ENCODE results near the gene THSD8. TPM values are rescaled to one million over a fixed set of nuclear protein-coding genes. Genes with fewer than 3 reads are reported as not detected.

THSD8 gene
- total and polyA plus RNA-seq, 2 donors (not counting 1 experiment from before 2014, with no cell fraction given) = not detected

- no peak for TF ChIP-seq EZH2 (IDR thresholded peaks at IDR 0.05; ENCODE audit: borderline replicate concordance, insufficient read depth, low read depth, low read length, poor library complexity, severe bottlenecking)
- TF ChIP-seq CTCF (IDR thresholded peaks at IDR 0.05) = no peak
- Histone ChIP-seq H3K27me3 (replicated peaks in 1 of 4; ENCODE audit: control extremely low read depth in 1 of 4, control insufficient read depth in 3 of 4, insufficient read depth in 4 of 4, low read length in 3 of 4) (no peaks in the 10 kb centered on the region), H4K20me1 (ENCODE audit: control insufficient read depth, insufficient read depth, low read length, poor library complexity, severe bottlenecking) (no peaks in the 10 kb centered on the region), H3K79me2 (ENCODE audit: control insufficient read depth, insufficient read depth, low read length) (no peaks in the 10 kb centered on the region), H3K4me3 (ENCODE audit: control extremely low read depth in 1 of 5, extremely low read depth in 1 of 5, insufficient read depth in 1 of 5, low read depth in 2 of 5, low read length in 4 of 5) (no peak overlapping the region), H3K9ac (ENCODE audit: low read length) (no peak overlapping the region), H3K4me1 (ENCODE audit: control insufficient read depth in 2 of 2, insufficient read depth in 2 of 2, low read length in 2 of 2) (peaks cover 6 to 10% of the 10 kb centered on the region in 2 donors), H2AFZ (ENCODE audit: insufficient read depth, low read depth, low read length, poor library complexity, severe bottlenecking) (no peak overlapping the region), H3K36me3 (replicated peaks in 1 of 2; ENCODE audit: control extremely low read depth in 1 of 2, control insufficient read depth in 1 of 2, extremely low read depth in 1 of 2, insufficient read depth in 2 of 2, low read length in 1 of 2) (peaks cover 0 to under 1% of the 10 kb centered on the region in 2 experiments), H3K9me3 (ENCODE audit: control extremely low read depth in 1 of 3, control insufficient read depth in 2 of 3, insufficient read depth in 1 of 3, low read length in 2 of 3) (no peaks in the 10 kb centered on the region), H3K4me2 (replicated peaks; ENCODE audit: low read depth, low read length, poor library complexity, severe bottlenecking) (peak overlapping the region; percentile 44), H3K27ac (ENCODE audit: low read length in 2 of 2) (no peak overlapping the region)
- ChIA-PET POLR2A (interaction anchor here (1.5 kb wide), 1 partner anchor 23 kb away, joined by 9 read pairs; no protein-coding TSS in a partner anchor), CTCF (interaction anchor here (7.2 to 27.9 kb wide), 3 partner anchors 7 to 79 kb away, joined by 64 to 1147 read pairs (median 353); partner anchors contain the start of genes HOOK2, JUNB, PRDX2 and RNASEH2A)
- intact Hi-C loops (cut with micrococcal nuclease) = no loop called here
- DNase-seq = peak; percentile 70
- peak overlapping the region; percentile 55 for H3K4me3 Mint-ChIP-seq
- H3K27me3 Mint-ChIP-seq = no peaks in the 10 kb centered on the region
- peak; percentile 92 for ATAC-seq (ENCODE audit: low read depth)
- 72% methylated on average over 36 of the region's 37 CpGs for WGBS (ENCODE audit: insufficient coverage)
- no peaks in the 10 kb centered on the region for H3K9me3 Mint-ChIP-seq (ENCODE audit: insufficient read depth)
- H3K27ac Mint-ChIP-seq = no peak overlapping the region
- peaks cover 16% of the 10 kb centered on the region for H3K4me1 Mint-ChIP-seq
Observed at GRCh38 chr19:12769689-12770088, 32.2 kb upstream of the THSD8 start.

GRCh38 chr19:12770922-12771321, 30.9 kb upstream of the THSD8 start:
- H3K9ac ChIP-seq (ENCODE audit: low read length) = no peak overlapping the region
- H3K9me3 ChIP-seq (ENCODE audit: control extremely low read depth in 1 of 3, control insufficient read depth in 2 of 3, insufficient read depth in 1 of 3, low read length in 2 of 3) = no peaks in the 10 kb centered on the region
- TF ChIP-seq EZH2 (IDR thresholded peaks at IDR 0.05; ENCODE audit: borderline replicate concordance, insufficient read depth, low read depth, low read length, poor library complexity, severe bottlenecking) (no peak), CTCF (IDR thresholded peaks at IDR 0.05) (no peak)

More at GRCh38 chr19:12770922-12771321, 30.9 kb upstream of the THSD8 start:
- H3K27ac ChIP-seq (ENCODE audit: low read length in 2 of 2) = no peak overlapping the region
- CTCF ChIA-PET = interaction anchor here (0.6 to 27.9 kb wide), 4 partner anchors 11 to 78 kb away, joined by 3 to 1147 read pairs (median 178); partner anchors contain the start of genes JUNB, PRDX2, RNASEH2A and THSD8
- no peaks in the 10 kb centered on the region for H4K20me1 ChIP-seq (ENCODE audit: control insufficient read depth, insufficient read depth, low read length, poor library complexity, severe bottlenecking)
- H3K79me2 ChIP-seq (ENCODE audit: control insufficient read depth, insufficient read depth, low read length) = no peaks in the 10 kb centered on the region
- no peak overlapping the region for H3K4me2 ChIP-seq (replicated peaks; ENCODE audit: low read depth, low read length, poor library complexity, severe bottlenecking)
- H3K27me3 Mint-ChIP-seq = no peaks in the 10 kb centered on the region
- DNase-seq (no peak), ATAC-seq (ENCODE audit: low read depth) (no peak)
- no peaks in the 10 kb centered on the region for H3K27me3 ChIP-seq (replicated peaks in 1 of 4; ENCODE audit: control extremely low read depth in 1 of 4, control insufficient read depth in 3 of 4, insufficient read depth in 4 of 4, low read length in 3 of 4)
- H3K9me3 Mint-ChIP-seq (ENCODE audit: insufficient read depth) = no peaks in the 10 kb centered on the region
- H2AFZ ChIP-seq (ENCODE audit: insufficient read depth, low read depth, low read length, poor library complexity, severe bottlenecking) = no peak overlapping the region
- H3K4me3 ChIP-seq (ENCODE audit: control extremely low read depth in 1 of 5, extremely low read depth in 1 of 5, insufficient read depth in 1 of 5, low read depth in 2 of 5, low read length in 4 of 5) = no peak overlapping the region
- intact Hi-C loops (cut with micrococcal nuclease) = no loop called here
- WGBS (ENCODE audit: insufficient coverage) = 98% methylated on average over 7 of the region's 13 CpGs
- peaks cover 9 to 12% of the 10 kb centered on the region in 2 donors for H3K4me1 ChIP-seq (ENCODE audit: control insufficient read depth in 2 of 2, insufficient read depth in 2 of 2, low read length in 2 of 2)
- H3K27ac Mint-ChIP-seq = no peak overlapping the region
- H3K36me3 ChIP-seq (replicated peaks in 1 of 2; ENCODE audit: control extremely low read depth in 1 of 2, control insufficient read depth in 1 of 2, extremely low read depth in 1 of 2, insufficient read depth in 2 of 2, low read length in 1 of 2) = no peaks in the 10 kb centered on the region
- H3K4me3 Mint-ChIP-seq = no peak overlapping the region
- peaks cover 19% of the 10 kb centered on the region for H3K4me1 Mint-ChIP-seq
- POLR2A ChIA-PET = interaction anchor here (0.6 to 1.5 kb wide), 4 partner anchors 22 to 77 kb away, joined by 3 to 9 read pairs (median 4); no protein-coding TSS in a partner anchor
